ENCODE data around the gene TTC39B.

Gene TTC39B

DNA sequence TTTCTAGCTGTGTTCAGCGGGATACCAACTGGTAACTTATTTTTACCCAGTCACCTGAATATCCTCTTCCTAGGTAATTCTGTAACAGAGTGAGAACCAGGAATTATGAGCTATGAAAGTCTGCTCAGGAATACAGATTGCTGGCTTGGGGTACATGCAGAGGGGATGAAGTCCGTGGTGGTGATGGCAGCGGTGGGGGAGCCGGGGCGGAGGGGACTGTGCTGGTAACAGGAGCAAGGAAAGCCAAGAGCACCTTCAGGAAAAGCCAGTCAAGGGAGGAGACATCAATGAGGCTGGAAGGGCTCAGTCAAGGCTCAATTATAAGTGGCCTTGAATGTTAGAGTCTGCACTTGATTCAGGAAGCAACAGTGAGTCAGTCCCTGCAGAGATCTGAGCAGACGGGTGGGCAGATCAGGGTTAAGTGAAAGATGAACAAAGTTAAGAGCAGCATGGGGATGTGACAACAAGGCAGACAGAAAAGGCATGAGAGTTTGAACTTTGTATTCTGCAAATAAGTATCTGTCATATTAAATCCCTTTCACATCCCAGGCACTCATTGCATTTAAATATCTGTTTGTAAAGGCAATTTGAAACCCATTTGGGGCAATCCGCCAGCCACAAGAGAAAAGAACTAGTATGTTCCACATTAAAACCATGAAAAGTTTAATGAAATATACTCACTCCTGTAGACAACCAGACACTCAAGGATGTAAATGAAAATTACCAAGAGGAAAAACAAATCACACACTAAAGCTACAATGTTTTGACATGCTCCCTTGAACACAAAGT lies 101.2 kb downstream of the TTC39B start:
- no peak for DNase-seq
- Histone ChIP-seq H3K4me3 (ENCODE audit: low read length) (no peak overlapping the region), H3K9ac (ENCODE audit: low read length) (no peak overlapping the region), H3K9me3 (replicated peaks; ENCODE audit: insufficient read depth, low read length) (no peaks in the 10 kb centered on the region), H3K9me2 (replicated peaks; ENCODE audit: insufficient read depth, low read length) (no peaks in the 10 kb centered on the region), H3F3A (ENCODE audit: insufficient read depth, low read length) (no peaks in the 10 kb centered on the region), H3K36me3 (replicated peaks; ENCODE audit: insufficient read depth, low read length) (no peaks in the 10 kb centered on the region), H2AFZ (ENCODE audit: low read length) (no peak overlapping the region), H3K27ac (ENCODE audit: low read length) (no peak overlapping the region), H3K4me2 (ENCODE audit: low read depth, low read length) (no peak overlapping the region), H4K20me1 (ENCODE audit: insufficient read depth, low read length) (no peaks in the 10 kb centered on the region), H3K27me3 (replicated peaks; ENCODE audit: insufficient read depth, low read length) (no peaks in the 10 kb centered on the region), H3K79me2 (ENCODE audit: low read length) (no peaks in the 10 kb centered on the region), H3K4me1 (ENCODE audit: low read length) (no peaks in the 10 kb centered on the region)
- TF ChIP-seq, protein P1, sequence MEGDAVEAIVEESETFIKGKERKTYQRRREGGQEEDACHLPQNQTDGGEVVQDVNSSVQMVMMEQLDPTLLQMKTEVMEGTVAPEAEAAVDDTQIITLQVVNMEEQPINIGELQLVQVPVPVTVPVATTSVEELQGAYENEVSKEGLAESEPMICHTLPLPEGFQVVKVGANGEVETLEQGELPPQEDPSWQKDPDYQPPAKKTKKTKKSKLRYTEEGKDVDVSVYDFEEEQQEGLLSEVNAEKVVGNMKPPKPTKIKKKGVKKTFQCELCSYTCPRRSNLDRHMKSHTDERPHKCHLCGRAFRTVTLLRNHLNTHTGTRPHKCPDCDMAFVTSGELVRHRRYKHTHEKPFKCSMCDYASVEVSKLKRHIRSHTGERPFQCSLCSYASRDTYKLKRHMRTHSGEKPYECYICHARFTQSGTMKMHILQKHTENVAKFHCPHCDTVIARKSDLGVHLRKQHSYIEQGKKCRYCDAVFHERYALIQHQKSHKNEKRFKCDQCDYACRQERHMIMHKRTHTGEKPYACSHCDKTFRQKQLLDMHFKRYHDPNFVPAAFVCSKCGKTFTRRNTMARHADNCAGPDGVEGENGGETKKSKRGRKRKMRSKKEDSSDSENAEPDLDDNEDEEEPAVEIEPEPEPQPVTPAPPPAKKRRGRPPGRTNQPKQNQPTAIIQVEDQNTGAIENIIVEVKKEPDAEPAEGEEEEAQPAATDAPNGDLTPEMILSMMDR (IDR thresholded peaks at IDR 0.05; ENCODE audit: low read length), result no peak
- TF ChIP-seq EZH2phosphoT487 (IDR thresholded peaks at IDR 0.05; ENCODE audit: low read length) (no peak), EZH2 (optimal IDR thresholded peaks at IDR 0.05; ENCODE audit: low read depth, low read length) (no peak)

DNA sequence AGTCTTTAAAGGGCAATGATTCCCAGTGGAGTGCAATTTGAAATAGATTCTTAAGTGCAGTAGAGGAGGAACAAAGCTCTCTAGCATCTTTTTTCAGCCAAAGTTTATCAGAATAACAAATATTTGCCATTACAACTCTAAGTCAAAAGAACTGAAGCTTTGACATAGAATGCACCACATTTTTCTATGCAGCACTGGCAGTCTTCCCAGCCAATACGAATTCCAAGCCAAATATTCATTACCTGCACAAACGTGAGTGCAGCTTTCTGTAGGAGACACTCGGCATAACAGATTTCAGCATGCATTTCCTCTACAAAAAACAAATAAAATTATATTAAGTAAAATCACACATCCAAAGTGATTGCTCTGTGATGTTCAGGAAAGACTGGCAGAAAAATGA lies 103.4 kb downstream of the TTC39B start:
- Histone ChIP-seq H3K9me2 (replicated peaks; ENCODE audit: insufficient read depth, low read length) (no peaks in the 10 kb centered on the region), H2AFZ (ENCODE audit: low read length) (no peak overlapping the region), H3K79me2 (ENCODE audit: low read length) (no peaks in the 10 kb centered on the region), H3K36me3 (replicated peaks; ENCODE audit: insufficient read depth, low read length) (no peaks in the 10 kb centered on the region), H3K4me2 (ENCODE audit: low read depth, low read length) (no peak overlapping the region), H3K27me3 (replicated peaks; ENCODE audit: insufficient read depth, low read length) (no peaks in the 10 kb centered on the region), H3K4me3 (ENCODE audit: low read length) (no peak overlapping the region), H3K9ac (ENCODE audit: low read length) (no peak overlapping the region), H3K9me3 (replicated peaks; ENCODE audit: insufficient read depth, low read length) (no peaks in the 10 kb centered on the region), H4K20me1 (ENCODE audit: insufficient read depth, low read length) (no peaks in the 10 kb centered on the region), H3K4me1 (ENCODE audit: low read length) (no peaks in the 10 kb centered on the region), H3F3A (ENCODE audit: insufficient read depth, low read length) (no peaks in the 10 kb centered on the region), H3K27ac (ENCODE audit: low read length) (no peak overlapping the region)
- no peak for DNase-seq
- TF ChIP-seq EZH2phosphoT487 (IDR thresholded peaks at IDR 0.05; ENCODE audit: low read length), result no peak
- TF ChIP-seq, protein P1 (IDR thresholded peaks at IDR 0.05; ENCODE audit: low read length), result no peak
- no peak for TF ChIP-seq EZH2 (optimal IDR thresholded peaks at IDR 0.05; ENCODE audit: low read depth, low read length)

DNA sequence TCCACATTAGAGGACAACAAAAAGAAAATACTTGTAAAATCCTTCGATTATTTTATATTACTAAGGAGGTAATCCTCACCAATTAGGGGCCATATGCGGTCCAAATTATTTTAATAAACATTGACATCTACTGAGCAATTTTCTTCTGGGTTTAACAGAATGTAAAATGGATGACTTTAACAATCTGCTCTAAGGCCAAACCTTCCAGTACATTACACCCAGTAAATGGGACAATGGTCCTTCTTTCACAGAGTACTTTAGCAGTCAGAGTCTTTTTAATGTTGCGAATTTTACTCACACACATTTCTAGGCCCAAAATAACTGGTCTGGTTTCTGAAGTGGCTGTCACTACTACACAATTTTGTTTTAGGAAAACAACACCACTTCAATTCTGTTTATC lies 106.9 kb downstream of the TTC39B start:
- H3K27me3 ChIP-seq (replicated peaks; ENCODE audit: insufficient read depth, low read length), result no peaks in the 10 kb centered on the region
- TF ChIP-seq EZH2 (optimal IDR thresholded peaks at IDR 0.05; ENCODE audit: low read depth, low read length), result no peak
- no peaks in the 10 kb centered on the region for H3K9me3 ChIP-seq (replicated peaks; ENCODE audit: insufficient read depth, low read length)
- no peak overlapping the region for H3K27ac ChIP-seq (ENCODE audit: low read length)
- no peak overlapping the region for H3K4me3 ChIP-seq (ENCODE audit: low read length)
- no peak overlapping the region for H3K4me2 ChIP-seq (ENCODE audit: low read depth, low read length)
- no peaks in the 10 kb centered on the region for H4K20me1 ChIP-seq (ENCODE audit: insufficient read depth, low read length)
- no peaks in the 10 kb centered on the region for H3K36me3 ChIP-seq (replicated peaks; ENCODE audit: insufficient read depth, low read length)
- no peaks in the 10 kb centered on the region for H3K4me1 ChIP-seq (ENCODE audit: low read length)
- H3F3A ChIP-seq (ENCODE audit: insufficient read depth, low read length), result no peaks in the 10 kb centered on the region
- no peak overlapping the region for H3K9ac ChIP-seq (ENCODE audit: low read length)
- H3K9me2 ChIP-seq (replicated peaks; ENCODE audit: insufficient read depth, low read length), result no peaks in the 10 kb centered on the region
- H2AFZ ChIP-seq (ENCODE audit: low read length), result no peak overlapping the region
- H3K79me2 ChIP-seq (ENCODE audit: low read length), result no peaks in the 10 kb centered on the region
- DNase-seq, result no peak

DNA sequence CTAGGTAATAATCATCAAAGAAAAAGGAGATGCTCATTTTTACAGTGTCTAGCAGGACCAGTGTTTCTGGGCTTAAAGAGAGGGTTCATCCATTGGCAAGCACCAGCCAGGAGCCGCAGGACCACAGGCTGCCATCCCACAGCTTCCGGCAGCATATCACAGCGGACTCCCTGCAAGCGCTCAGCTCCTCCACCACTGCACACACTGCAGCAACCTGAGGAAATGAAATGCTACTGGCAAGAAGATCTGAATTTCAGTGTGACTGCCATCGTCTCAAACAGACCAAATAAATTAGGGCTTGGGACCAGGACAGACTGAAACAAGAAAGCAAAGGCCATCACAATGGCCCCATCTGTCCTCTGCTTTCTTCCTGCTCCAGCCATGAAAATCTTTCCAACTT lies 114.2 kb downstream of the TTC39B start:
- no peak for DNase-seq
- no peak overlapping the region for H3K27ac ChIP-seq (ENCODE audit: low read length)
- no peaks in the 10 kb centered on the region for H3K36me3 ChIP-seq (replicated peaks; ENCODE audit: insufficient read depth, low read length)
- TF ChIP-seq EZH2phosphoT487 (IDR thresholded peaks at IDR 0.05; ENCODE audit: low read length) (no peak), EZH2 (optimal IDR thresholded peaks at IDR 0.05; ENCODE audit: low read depth, low read length) (no peak)
- TF ChIP-seq, protein P1 (IDR thresholded peaks at IDR 0.05; ENCODE audit: low read length), result no peak
- no peak overlapping the region for H3K9ac ChIP-seq (ENCODE audit: low read length)
- H4K20me1 ChIP-seq (ENCODE audit: insufficient read depth, low read length), result no peaks in the 10 kb centered on the region
- H3K4me2 ChIP-seq (ENCODE audit: low read depth, low read length), result no peak overlapping the region
- H3K79me2 ChIP-seq (ENCODE audit: low read length), result no peaks in the 10 kb centered on the region
- no peak overlapping the region for H2AFZ ChIP-seq (ENCODE audit: low read length)
- no peaks in the 10 kb centered on the region for H3K9me2 ChIP-seq (replicated peaks; ENCODE audit: insufficient read depth, low read length)
- H3K9me3 ChIP-seq (replicated peaks; ENCODE audit: insufficient read depth, low read length), result no peaks in the 10 kb centered on the region
- no peak overlapping the region for H3K4me3 ChIP-seq (ENCODE audit: low read length)
- H3K27me3 ChIP-seq (replicated peaks; ENCODE audit: insufficient read depth, low read length), result no peaks in the 10 kb centered on the region
- no peaks in the 10 kb centered on the region for H3K4me1 ChIP-seq (ENCODE audit: low read length)
- no peaks in the 10 kb centered on the region for H3F3A ChIP-seq (ENCODE audit: insufficient read depth, low read length)

Data from MM.1S (cell line).